Activated naive CD8-positive, alpha-beta T cell treated with anti-CD3 and anti-CD28 coated beads, Interleukin-2, amount 50 U/mL, for 24 hours (primary cell): Measurements from ENCODE around the gene TMEM156.
A peak's percentile ranks its signal among the peaks of the same experiment; 100 is the strongest.

Source experiments
- ATAC-seq: fragments of 150-1000 bp; cut with Tn5 transposase; one replicate; pipeline ENCODE4 v1.10.0; 2021
- DNase-seq: peaks from one replicate; pipeline ENCODE4 v3.0.0; 2021
- H3K27ac Mint-ChIP-seq: one replicate; pipeline ENCODE4 v1.8.0; 2021; ENCODE audit warnings: mild to moderate bottlenecking, mixed read lengths
- H3K27me3 Mint-ChIP-seq: one replicate; pipeline ENCODE4 v1.8.0; 2021; ENCODE audit warnings: mixed read lengths
- H3K36me3 Mint-ChIP-seq: one replicate; pipeline ENCODE4 v1.8.0; 2021; ENCODE audit warnings: low read depth, mixed read lengths
- H3K4me1 Mint-ChIP-seq: one replicate; pipeline ENCODE4 v1.8.0; 2021; ENCODE audit warnings: mixed read lengths
- H3K4me3 Mint-ChIP-seq: one replicate; pipeline ENCODE4 v1.8.0; 2021; ENCODE audit warnings: mild to moderate bottlenecking, moderate library complexity, mixed read lengths
- H3K9me3 Mint-ChIP-seq: one replicate; pipeline ENCODE4 v1.8.0; 2021; ENCODE audit warnings: mixed read lengths

Gene TMEM156

GRCh38 chr4:38924353-38924752, 107.9 kb downstream of the TMEM156 start:
- ATAC-seq (no peak), DNase-seq (no peak)
- no peaks in the 10 kb centered on the region for H3K36me3 Mint-ChIP-seq
- H3K4me3 Mint-ChIP-seq: no peak overlapping the region
- no peak overlapping the region for H3K27ac Mint-ChIP-seq
- no peaks in the 10 kb centered on the region for H3K27me3 Mint-ChIP-seq
- no peaks in the 10 kb centered on the region for H3K4me1 Mint-ChIP-seq
- H3K9me3 Mint-ChIP-seq: no peaks in the 10 kb centered on the region

- DNase-seq (no peak), ATAC-seq (peak; percentile 61)
- H3K36me3 Mint-ChIP-seq: no peaks in the 10 kb centered on the region
- H3K27ac Mint-ChIP-seq: no peak overlapping the region
- no peak overlapping the region for H3K4me3 Mint-ChIP-seq
- no peaks in the 10 kb centered on the region for H3K9me3 Mint-ChIP-seq
- no peaks in the 10 kb centered on the region for H3K4me1 Mint-ChIP-seq
- no peaks in the 10 kb centered on the region for H3K27me3 Mint-ChIP-seq
Measured at GRCh38 chr4:38923746-38924145, 108.5 kb downstream of the TMEM156 start.

- no peak overlapping the region for H3K27ac Mint-ChIP-seq
- H3K9me3 Mint-ChIP-seq: no peaks in the 10 kb centered on the region
- H3K36me3 Mint-ChIP-seq: no peaks in the 10 kb centered on the region
- no peaks in the 10 kb centered on the region for H3K27me3 Mint-ChIP-seq
- no peak overlapping the region for H3K4me3 Mint-ChIP-seq
- DNase-seq (no peak), ATAC-seq (no peak)
- no peaks in the 10 kb centered on the region for H3K4me1 Mint-ChIP-seq
Measured at GRCh38 chr4:38921151-38921550, 111.1 kb downstream of the TMEM156 start.

GRCh38 chr4:38920677-38921076, 111.5 kb downstream of the TMEM156 start:
- Mint-ChIP-seq H3K27ac (no peak overlapping the region), H3K4me3 (no peak overlapping the region), H3K27me3 (no peaks in the 10 kb centered on the region), H3K9me3 (no peaks in the 10 kb centered on the region), H3K4me1 (no peaks in the 10 kb centered on the region), H3K36me3 (no peaks in the 10 kb centered on the region)
- ATAC-seq (no peak), DNase-seq (no peak)

- Mint-ChIP-seq H3K27me3 (no peaks in the 10 kb centered on the region), H3K9me3 (no peaks in the 10 kb centered on the region), H3K4me1 (peaks cover under 1% of the 10 kb centered on the region), H3K4me3 (no peak overlapping the region), H3K36me3 (no peaks in the 10 kb centered on the region), H3K27ac (no peak overlapping the region)
- ATAC-seq: no peak
- DNase-seq: no peak
Measured at GRCh38 chr4:38920186-38920585, 112.0 kb downstream of the TMEM156 start.

GRCh38 chr4:38919494-38919893, 112.7 kb downstream of the TMEM156 start:
- H3K36me3 Mint-ChIP-seq: no peaks in the 10 kb centered on the region
- peaks cover 8% of the 10 kb centered on the region for H3K4me1 Mint-ChIP-seq
- no peak for ATAC-seq
- no peak overlapping the region for H3K27ac Mint-ChIP-seq
- H3K9me3 Mint-ChIP-seq: no peaks in the 10 kb centered on the region
- H3K27me3 Mint-ChIP-seq: no peaks in the 10 kb centered on the region
- H3K4me3 Mint-ChIP-seq: no peak overlapping the region
- no peak for DNase-seq

GRCh38 chr4:38917481-38918025, 114.7 kb downstream of the TMEM156 start:
- Mint-ChIP-seq H3K4me1 (peaks cover 8% of the 10 kb centered on the region), H3K36me3 (no peaks in the 10 kb centered on the region), H3K27ac (no peak overlapping the region), H3K9me3 (no peaks in the 10 kb centered on the region), H3K27me3 (no peaks in the 10 kb centered on the region), H3K4me3 (no peak overlapping the region)
- DNase-seq: no peak
- no peak for ATAC-seq
